H1 (cell line): Measurements from ENCODE around the gene EPSTI1. TPM values are rescaled to one million over a fixed set of nuclear protein-coding genes. Genes with fewer than 3 reads are reported as not detected.

Experiments
- CTCF ChIA-PET: fragments of 300-600 bp; sonication (Branson Sonifier 250); formaldehyde crosslinking; loops from one replicate; lab custom pipeline; 2021; ENCODE audit not compliant: partially characterized antibody; lab: Charles Lee
- POLR2A ChIA-PET: fragments of 300-600 bp; sonication (Branson Sonifier 250); formaldehyde crosslinking; loops from one replicate; lab custom pipeline; 2021; ENCODE audit warnings: inconsistent platforms; ENCODE audit not compliant: partially characterized antibody; lab: Charles Lee
- DNase-seq, 2 experiments: peaks; one replicate each; pipeline versions ENCODE4 v3.0.0 to v3.0.0-alpha.2; 2010 to 2022; ENCODE audit warnings: low spot score in 2 of 2, low read depth in 1 of 2, mixed read lengths in 1 of 2
- FAIRE-seq: peaks from 2 replicates; lab custom pipeline; 2011; peaks lifted over from hg19 to GRCh38; lab: Jason Lieb, UNC
- H2AFZ ChIP-seq: 2 replicates; pipeline ENCODE4 v1.8.1; 2012; ENCODE audit warnings: low read length, inconsistent platforms
- H2AK5ac ChIP-seq: 2 replicates; pipeline ENCODE4 v1.6.1; 2013; ENCODE audit warnings: low read depth, low read length
- H2BK120ac ChIP-seq: replicated peaks from 2 replicates; pipeline ENCODE3; 2013; ENCODE audit warnings: low read depth, low read length, inconsistent platforms
- H2BK12ac ChIP-seq: 2 replicates; pipeline ENCODE4 v1.6.1; 2013; ENCODE audit warnings: low read depth, low read length
- H2BK15ac ChIP-seq: 2 replicates; pipeline ENCODE4 v1.6.1; 2013; ENCODE audit warnings: low read length
- H2BK20ac ChIP-seq: 2 replicates; pipeline ENCODE4 v1.6.1; 2013; ENCODE audit warnings: low read length
- H2BK5ac ChIP-seq: 2 replicates; pipeline ENCODE4 v1.6.1; 2013; ENCODE audit warnings: low read depth, low read length
- H3K14ac ChIP-seq: 2 replicates; pipeline ENCODE4 v1.6.1; 2013; ENCODE audit warnings: inconsistent platforms; ENCODE audit not compliant: insufficient read length
- H3K18ac ChIP-seq: 2 replicates; pipeline ENCODE4 v1.6.1; 2013; ENCODE audit warnings: low read length; ENCODE audit errors: extremely low read depth
- H3K23ac ChIP-seq: 2 replicates; pipeline ENCODE4 v1.6.1; 2013; ENCODE audit warnings: inconsistent platforms; ENCODE audit not compliant: insufficient read length
- H3K23me2 ChIP-seq: 2 replicates; pipeline ENCODE4 v1.6.1; 2013; ENCODE audit warnings: low read depth, low read length
- H3K27ac ChIP-seq: 2 replicates; pipeline ENCODE4 v1.6.1; 2011; ENCODE audit warnings: low read depth, low read length, inconsistent platforms
- H3K27me3 ChIP-seq, 4 experiments: replicated peaks in 1 of 4; 1 replicate in 1 of 4; 2 replicates in 3 of 4; pipeline versions ENCODE4 v1.6.1 to v1.8.1; 2011 to 2013; ENCODE audit warnings: low read length in 3 of 4, mild to moderate bottlenecking in 3 of 4, inconsistent platforms in 2 of 4, mixed read lengths in 2 of 4, moderate library complexity in 1 of 4; ENCODE audit not compliant: control insufficient read depth in 3 of 4, insufficient read depth in 3 of 4; ENCODE audit errors: extremely low read depth in 1 of 4
- H3K36me3 ChIP-seq, 4 experiments: 2 replicates each; pipeline versions ENCODE4 v1.6.1 to v1.8.1; 2011 to 2013; ENCODE audit warnings: mild to moderate bottlenecking in 4 of 4, low read length in 3 of 4, moderate library complexity in 2 of 4, control low read depth in 1 of 4, inconsistent platforms in 1 of 4; ENCODE audit not compliant: insufficient read depth in 4 of 4, control insufficient read depth in 2 of 4
- H3K4ac ChIP-seq: replicated peaks from 2 replicates; pipeline ENCODE3; 2013; ENCODE audit warnings: low read length, low read depth, mixed read lengths, inconsistent platforms; ENCODE audit not compliant: insufficient read length
- H3K4me1 ChIP-seq, 4 experiments: replicated peaks in 1 of 4; 1 replicate in 1 of 4; 2 replicates in 3 of 4; pipeline versions ENCODE4 v1.6.1 to v1.8.1; 2011 to 2013; ENCODE audit warnings: low read length in 3 of 4, inconsistent platforms in 2 of 4, mixed read lengths in 1 of 4; ENCODE audit not compliant: insufficient read depth in 4 of 4, control insufficient read depth in 3 of 4
- H3K4me2 ChIP-seq, 2 experiments: 2 replicates each; pipeline versions ENCODE4 v1.6.1 to v1.8.1; 2011 to 2013; ENCODE audit warnings: low read depth in 2 of 2, low read length in 2 of 2, control low read depth in 1 of 2, inconsistent platforms in 1 of 2, mild to moderate bottlenecking in 1 of 2; ENCODE audit not compliant: insufficient read depth in 1 of 2
- H3K4me3 ChIP-seq, 4 experiments: fragments of 200-600, 300-600 bp in 1 of 4; sonication (generic), shearing (Covaris generic), sonication (Bioruptor Twin) in 1 of 4; 2 replicates each; pipeline versions ENCODE4 v1.5.1 to v1.8.1; 2011 to 2016; ENCODE audit warnings: low read length in 4 of 4, low read depth in 3 of 4, control low read depth in 2 of 4, inconsistent platforms in 2 of 4, mild to moderate bottlenecking in 2 of 4, mixed read lengths in 1 of 4, moderate library complexity in 1 of 4; ENCODE audit not compliant: insufficient read depth in 2 of 4; ENCODE audit errors: extremely low read depth in 1 of 4
- H3K56ac ChIP-seq: replicated peaks from 2 replicates; pipeline ENCODE3; 2013; ENCODE audit warnings: low read depth, mild to moderate bottlenecking, mixed read lengths, low read length, inconsistent platforms; ENCODE audit not compliant: insufficient read length
- H3K79me1 ChIP-seq: 2 replicates; pipeline ENCODE4 v1.6.1; 2013; ENCODE audit warnings: low read depth, low read length, control low read depth
- H3K79me2 ChIP-seq, 2 experiments: 2 replicates each; pipeline versions ENCODE4 v1.6.1 to v1.8.1; 2012 to 2013; ENCODE audit warnings: low read length in 2 of 2, mild to moderate bottlenecking in 2 of 2, inconsistent platforms in 1 of 2; ENCODE audit not compliant: insufficient read depth in 2 of 2, control insufficient read depth in 1 of 2
- H3K9ac ChIP-seq, 4 experiments: replicated peaks in 1 of 4; 1 replicate in 1 of 4; 2 replicates in 3 of 4; pipeline versions ENCODE4 v1.6.1 to v1.8.1; 2011 to 2013; ENCODE audit warnings: low read depth in 3 of 4, low read length in 3 of 4, control low read depth in 2 of 4, mild to moderate bottlenecking in 2 of 4, moderate library complexity in 2 of 4, inconsistent platforms in 1 of 4; ENCODE audit errors: extremely low read depth in 1 of 4
- H3K9me3 ChIP-seq, 2 experiments: 2 replicates each; pipeline versions ENCODE4 v1.6.1 to v1.8.1; 2012 to 2013; ENCODE audit warnings: mild to moderate bottlenecking in 2 of 2, moderate library complexity in 2 of 2, control low read depth in 1 of 2, inconsistent platforms in 1 of 2, low read depth in 1 of 2, low read length in 1 of 2, mixed read lengths in 1 of 2; ENCODE audit not compliant: insufficient read depth in 2 of 2
- H4K20me1 ChIP-seq, 2 experiments: replicated peaks in 1 of 2; 2 replicates each; pipeline versions ENCODE3 to v1.8.1; 2011 to 2013; ENCODE audit warnings: inconsistent platforms in 2 of 2, low read length in 2 of 2, mild to moderate bottlenecking in 1 of 2; ENCODE audit not compliant: insufficient read depth in 2 of 2, control insufficient read depth in 1 of 2
- H4K5ac ChIP-seq: 2 replicates; pipeline ENCODE4 v1.6.1; 2013; ENCODE audit warnings: low read length, low read depth, mixed read lengths, inconsistent platforms; ENCODE audit not compliant: insufficient read length
- H4K8ac ChIP-seq: 2 replicates; pipeline ENCODE4 v1.8.0; 2013; ENCODE audit warnings: mild to moderate bottlenecking, moderate library complexity, low read length, inconsistent platforms; ENCODE audit not compliant: insufficient read depth; ENCODE audit errors: extremely low read depth
- H4K91ac ChIP-seq: replicated peaks from 2 replicates; pipeline ENCODE3; 2013; ENCODE audit warnings: low read length, mixed read lengths, inconsistent platforms; ENCODE audit not compliant: insufficient read length
- CBX5 ChIP-seq: fragments of 300-800, 300-1000 bp; sonication (generic); IDR thresholded peaks from 2 replicates; pipeline ENCODE4 v1.7.1; 2016; ENCODE audit warnings: antibody characterized with exemption, low read length, low read depth
- CHD1 ChIP-seq: IDR thresholded peaks from 2 replicates; pipeline ENCODE4 v1.6.1; 2012; ENCODE audit warnings: low read depth, low read length, improper control_type of control experiment
- CHD2 ChIP-seq: IDR thresholded peaks from 2 replicates; pipeline ENCODE4 v1.6.1; 2012; ENCODE audit warnings: low read length, improper control_type of control experiment
- EZH2 ChIP-seq: fragments of 200-600 bp; sonication (generic); IDR thresholded peaks from 2 replicates; pipeline ENCODE4 v1.7.1; 2012; ENCODE audit warnings: low read depth, mild to moderate bottlenecking, moderate library complexity, low read length, inconsistent platforms; ENCODE audit not compliant: severe bottlenecking
- HDAC2 ChIP-seq, 2 experiments: fragments of 300-600 bp in 1 of 2; sonication (generic) in 1 of 2; IDR thresholded peaks; 2 replicates each; pipeline ENCODE4 v1.6.1; 2011 to 2012; ENCODE audit warnings: low read depth in 2 of 2, low read length in 2 of 2, mild to moderate bottlenecking in 2 of 2, moderate library complexity in 2 of 2, borderline replicate concordance in 1 of 2, inconsistent platforms in 1 of 2
- KDM4A ChIP-seq: IDR thresholded peaks from one replicate; pipeline ENCODE4 v1.7.1; 2012; ENCODE audit warnings: low read depth, mild to moderate bottlenecking, moderate library complexity, low read length, inconsistent platforms; ENCODE audit not compliant: severe bottlenecking
- MAFK ChIP-seq: IDR thresholded peaks from 2 replicates; pipeline ENCODE4 v1.6.1; 2012; ENCODE audit warnings: low read depth, mild to moderate bottlenecking, improper control_type of control experiment, low read length
- RAD21 ChIP-seq, 2 experiments: IDR thresholded peaks in 1 of 2; conservative IDR thresholded peaks in 1 of 2; 2 replicates each; pipeline ENCODE4 v1.6.1; 2011; ENCODE audit warnings: low read depth in 2 of 2, low read length in 2 of 2, improper control_type of control experiment in 1 of 2, inconsistent platforms in 1 of 2, mild to moderate bottlenecking in 1 of 2, moderate library complexity in 1 of 2
- TCF12 ChIP-seq: IDR thresholded peaks from 2 replicates; pipeline ENCODE4 v1.6.1; 2011; ENCODE audit warnings: low read depth, mild to moderate bottlenecking, low read length
- YY1 ChIP-seq: IDR thresholded peaks from 2 replicates; pipeline ENCODE4 v1.6.1; 2011; ENCODE audit warnings: low read depth, mild to moderate bottlenecking, low read length
- WGBS, 2 experiments: shearing (Covaris generic) in 1 of 2; methylation state at CpG; one replicate each; pipeline versions ENCODE4 v1.1.6 to v1.1.7; 2013 to 2015; ENCODE audit warnings: low lambda C conversion rate in 2 of 2, mixed read lengths in 2 of 2, inconsistent platforms in 1 of 2, low coverage in 1 of 2, missing lambda C conversion rate in 1 of 2; ENCODE audit not compliant: insufficient replicate concordance in 2 of 2, insufficient coverage in 1 of 2, insufficient read length in 1 of 2; ENCODE audit errors: extremely low coverage in 1 of 2, missing lambda C conversion rate in 1 of 2; 5-methylcytosine and 5-hydroxymethylcytosine counted together
- polyA plus RNA-seq, 7 experiments: library from polyadenylated mRNA; depleted of rRNA in 3 of 7; stranded (reverse) in 5 of 7; unstranded in 2 of 7; fragments of >200 nt in 5 of 7; fragments of 200-250 nt in 2 of 7; gene quantifications; 1 replicate in 5 of 7; 2 replicates in 1 of 7; 4 replicates in 1 of 7; pipeline versions ENCODE4 v1.2.1 to v1.2.3, GENCODE V29; 2011 to 2013; ENCODE audit warnings: missing spikeins in 2 of 7, mixed read lengths in 2 of 7
- total RNA-seq: library from RNA; stranded (reverse); fragmentation: NEBNext Ultra II Directional; extraction: Animal tissue kit (Norgen Biotek cat#: 25700); gene quantifications from 2 replicates; pipeline ENCODE4 v1.2.1, GENCODE V29; 2021

Gene EPSTI1
- total and polyA plus RNA-seq, 2 of the 8 experiments (the other 6 are each of a cell fraction or from before 2014, with no cell fraction given), result 0.23 to 0.37 TPM

- Histone ChIP-seq H4K8ac (no peak overlapping the region), H2BK12ac (no peak overlapping the region), H3K18ac (no peak overlapping the region), H2AK5ac (no peak overlapping the region), H3K36me3 (no peaks in the 10 kb centered on the region), H3K14ac (no peak overlapping the region), H3K9me3 (no peaks in the 10 kb centered on the region), H4K20me1 (no peaks in the 10 kb centered on the region), H3K27me3 (peaks cover 0 to 5% (median 2%) of the 10 kb centered on the region in 4 experiments; a peak in 1 of 7 replicates), H2AFZ (no peak overlapping the region), H2BK15ac (no peak overlapping the region), H3K4me2 (no peak overlapping the region), H3K23me2 (peaks cover 4% of the 10 kb centered on the region; the same call in 1 of the 2 replicates), H3K4me3 (no peak overlapping the region), H3K4ac (no peak overlapping the region), H4K5ac (no peak overlapping the region), H3K79me1 (no peaks in the 10 kb centered on the region), H3K56ac (no peak overlapping the region), H3K9ac (no peak overlapping the region), H2BK20ac (no peak overlapping the region), H3K4me1 (0 out of 7 replicates have a peak, but pooled peaks cover 0 to 3% (median 0%) of the 10 kb centered on the region in 4 experiments), H2BK5ac (no peak overlapping the region), H3K23ac (no peak overlapping the region), H3K79me2 (peaks cover 0 to 10% of the 10 kb centered on the region in 2 experiments; a peak in 2 of 4 replicates), H4K91ac (no peak overlapping the region), H2BK120ac (no peak overlapping the region), H3K27ac (no peak overlapping the region)
- 79% methylated on average over 2 of the region's 2 CpGs; no CpG with 5 or more reads in 1 of the 2 experiments for WGBS, 2 experiments
- FAIRE-seq (no peak), DNase-seq (no peak)
- ChIA-PET CTCF (no interaction called here), POLR2A (no interaction called here)
- TF ChIP-seq TCF12, result no peak
- no peak for TF ChIP-seq MAFK
- TF ChIP-seq CBX5, result no peak
- no peak for TF ChIP-seq CHD2
- no peak for TF ChIP-seq CHD1
- TF ChIP-seq YY1, result no peak
- no peak for TF ChIP-seq HDAC2 (IDR thresholded peaks at IDR 0.05; ENCODE audit: borderline replicate concordance in 1 of 2, low read depth in 2 of 2, low read length in 2 of 2)
- TF ChIP-seq KDM4A, result no peak
- TF ChIP-seq RAD21 (IDR thresholded peaks at IDR 0.05 in 1 of 2, conservative IDR thresholded peaks at IDR 0.05 in 1 of 2; ENCODE audit: low read depth in 2 of 2, low read length in 2 of 2), result no peak
- no peak for TF ChIP-seq EZH2
These were observed 34.2 kb upstream of the EPSTI1 start for GRCh38 chr13:43026262-43026661.
